ENCODE measurements around the gene PPCDC. TPM values are rescaled to one million over a fixed set of nuclear protein-coding genes. Genes with fewer than 3 reads are reported as not detected.
"Not testable (repeated sequence)": the region's sequence is repeated elsewhere in the genome, so short reads cannot be mapped to it uniquely, and the experiment has no call there.

The PPCDC gene
- total RNA-seq, 2 donors from 2014 or later = 24.2 to 27.5 TPM

DNA sequence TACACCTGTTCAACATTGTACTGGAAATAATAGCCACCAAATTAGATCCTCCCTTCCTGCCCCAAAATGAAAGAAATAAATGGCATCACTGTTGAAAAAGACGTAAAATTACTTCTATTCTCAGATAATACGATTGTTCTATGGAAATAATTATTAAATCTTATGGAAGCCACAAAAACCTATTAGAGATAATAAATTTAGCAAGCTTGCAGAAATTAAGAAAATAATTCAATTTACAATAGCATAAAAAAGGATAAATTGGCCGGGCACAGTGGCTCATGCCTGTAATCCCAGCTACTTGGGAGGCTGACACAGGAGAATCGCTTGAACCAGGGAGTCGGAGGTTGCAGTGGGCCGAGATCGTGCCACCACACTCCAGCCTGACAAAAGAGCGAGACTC, 57.8 kb downstream of the PPCDC start:
- Mint-ChIP-seq H3K4me3 (no peak overlapping the region), H3K9me3 (no peaks in the 10 kb centered on the region), H3K36me3 (ENCODE audit: low read depth) (no peaks in the 10 kb centered on the region), H3K27ac (no peak overlapping the region), H3K27me3 (peaks cover 3% of the 10 kb centered on the region), H3K4me1 (no peaks in the 10 kb centered on the region)
- ATAC-seq (replicated peaks) = no peak

DNA sequence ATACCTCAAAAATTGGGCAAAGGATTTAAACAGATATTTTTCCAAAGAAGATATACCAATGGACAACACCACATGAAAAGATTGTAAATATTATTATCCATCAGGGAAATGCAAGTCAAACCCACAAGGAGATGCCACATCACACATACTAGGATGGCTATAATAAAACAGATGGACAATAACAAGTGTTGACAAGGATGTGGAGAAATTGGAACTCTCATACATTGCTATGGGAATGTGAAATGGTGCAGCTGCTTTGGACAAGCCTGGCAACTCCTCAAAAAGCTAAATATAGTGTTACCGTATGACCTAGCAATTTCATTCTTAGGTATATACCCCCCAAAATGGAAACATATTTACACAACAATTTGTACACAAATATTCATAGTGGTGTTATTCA, 59.3 kb downstream of the PPCDC start:
- Mint-ChIP-seq H3K27ac (no peak overlapping the region), H3K4me1 (no peaks in the 10 kb centered on the region), H3K9me3 (peaks cover 5% of the 10 kb centered on the region), H3K27me3 (peaks cover 6% of the 10 kb centered on the region), H3K4me3 (no peak overlapping the region), H3K36me3 (ENCODE audit: low read depth) (no peaks in the 10 kb centered on the region)
- no peak for ATAC-seq (replicated peaks)

DNA sequence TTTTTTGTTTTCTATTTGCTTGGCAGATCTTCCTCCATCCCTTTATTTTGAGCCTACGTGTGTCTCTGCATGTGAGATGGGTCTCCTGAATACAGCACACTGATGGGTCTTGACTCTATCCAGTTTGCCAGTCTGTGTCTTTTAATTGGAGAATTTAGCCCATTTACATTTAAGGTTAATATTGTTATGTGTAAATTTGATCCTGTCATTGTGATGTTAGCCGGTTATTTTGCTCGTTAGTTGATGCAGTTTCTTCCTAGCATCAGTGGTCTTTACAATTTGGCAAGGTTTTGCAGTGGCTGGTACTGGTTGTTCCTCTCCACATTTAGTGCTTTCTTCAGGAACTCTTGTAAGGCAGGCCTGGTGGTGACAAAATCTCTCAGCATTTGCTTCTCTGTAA, 62.3 kb downstream of the PPCDC start:
- H3K36me3 Mint-ChIP-seq (ENCODE audit: low read depth); H3K4me1 Mint-ChIP-seq; ATAC-seq (replicated peaks); H3K27ac Mint-ChIP-seq; H3K4me3 Mint-ChIP-seq; H3K9me3 Mint-ChIP-seq: not testable (repeated sequence)
- peaks cover 15% of the 10 kb centered on the region for H3K27me3 Mint-ChIP-seq

DNA sequence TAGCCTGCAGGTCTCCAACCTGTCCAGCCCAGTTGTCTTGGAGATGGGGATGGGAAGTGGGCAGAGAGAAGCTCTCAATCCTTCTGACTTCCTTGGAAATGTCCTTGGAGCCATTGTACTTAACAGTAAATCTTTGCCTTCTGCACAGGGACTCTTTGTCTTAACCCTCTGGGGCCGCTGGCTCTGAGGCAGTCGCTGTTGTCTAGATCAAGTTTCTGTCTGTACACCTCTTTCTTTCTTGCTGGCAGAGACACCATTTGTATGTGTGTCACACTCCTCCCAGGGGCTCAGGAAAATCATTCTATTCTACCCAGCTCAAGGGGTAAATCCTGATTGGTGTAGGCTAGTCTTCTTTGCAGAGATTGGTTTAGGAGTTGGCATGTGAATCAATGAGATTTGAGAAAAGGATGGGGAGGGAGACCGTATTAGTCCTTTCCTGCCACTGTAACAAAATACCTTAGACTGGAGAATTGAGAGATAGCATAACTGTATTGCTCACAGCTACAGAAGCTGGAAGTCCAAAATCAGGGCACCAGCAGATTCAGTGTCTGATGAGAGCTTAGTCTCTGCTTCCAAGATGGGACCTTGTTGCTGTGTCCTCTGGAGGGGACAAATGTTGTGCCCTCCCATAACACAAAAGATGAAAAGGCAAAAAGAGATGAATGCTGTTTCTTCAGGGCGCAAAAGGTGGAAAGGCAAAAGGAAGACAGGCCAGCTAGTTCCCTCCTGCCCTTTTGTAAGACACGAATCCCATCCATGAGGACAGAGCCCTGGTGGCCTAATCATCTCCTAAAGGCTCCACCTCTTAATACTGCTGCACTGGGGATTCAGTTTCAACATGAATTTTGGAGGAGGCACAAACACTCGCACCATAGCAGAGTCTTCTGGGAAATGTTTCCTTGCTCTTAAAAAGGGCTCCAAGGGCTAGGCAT, 66.3 kb downstream of the PPCDC start:
- H3K27ac Mint-ChIP-seq = no peak overlapping the region
- H3K9me3 Mint-ChIP-seq = peaks cover 5% of the 10 kb centered on the region
- H3K36me3 Mint-ChIP-seq (ENCODE audit: low read depth) = no peaks in the 10 kb centered on the region
- ATAC-seq (replicated peaks) = no peak
- H3K27me3 Mint-ChIP-seq = peaks cover 13% of the 10 kb centered on the region
- H3K4me1 Mint-ChIP-seq = no peaks in the 10 kb centered on the region
- H3K4me3 Mint-ChIP-seq = no peak overlapping the region

DNA sequence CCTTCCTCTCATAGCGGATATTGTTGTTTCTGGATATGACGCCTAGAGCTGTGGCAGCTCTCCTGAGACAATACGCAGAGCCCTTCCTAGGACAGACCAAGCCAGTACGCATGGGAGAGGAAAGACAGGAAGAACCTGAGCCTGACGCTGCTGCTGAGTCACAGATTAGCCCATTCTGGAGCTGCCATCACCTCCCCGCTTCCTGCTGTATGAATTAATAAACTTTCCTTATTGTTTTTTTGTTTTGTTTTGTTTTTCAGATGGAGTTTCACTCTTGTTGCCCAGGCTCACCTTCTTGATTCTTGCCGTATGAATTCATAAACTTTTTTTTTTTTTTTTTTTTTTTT, 67.0 kb downstream of the PPCDC start:
- Mint-ChIP-seq H3K27me3 (peaks cover 13% of the 10 kb centered on the region), H3K27ac (no peak overlapping the region), H3K36me3 (ENCODE audit: low read depth) (no peaks in the 10 kb centered on the region), H3K9me3 (peaks cover 5% of the 10 kb centered on the region), H3K4me3 (no peak overlapping the region), H3K4me1 (no peaks in the 10 kb centered on the region)
- no peak for ATAC-seq (replicated peaks)

DNA sequence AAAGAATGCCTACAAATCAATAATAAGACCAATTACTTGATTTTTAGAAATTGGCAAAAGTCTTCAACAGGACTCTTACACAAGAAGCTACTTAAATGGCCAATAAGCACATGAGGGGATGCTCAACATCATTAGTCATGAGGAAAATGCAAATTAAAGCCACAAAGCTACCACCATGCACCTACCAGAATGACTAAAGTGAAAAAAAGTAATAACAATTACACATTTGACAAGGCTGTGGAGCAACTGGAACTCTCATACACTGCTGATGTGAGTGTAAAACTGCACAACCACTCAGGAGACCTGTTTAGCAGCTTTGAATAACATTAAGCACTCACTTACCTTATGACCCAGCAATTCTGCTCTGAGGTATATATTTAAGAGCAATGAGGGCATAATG, 68.4 kb downstream of the PPCDC start:
- H3K27me3 Mint-ChIP-seq = peaks cover 15% of the 10 kb centered on the region
- peak overlapping the region; percentile 3 for H3K4me3 Mint-ChIP-seq
- no peaks in the 10 kb centered on the region for H3K4me1 Mint-ChIP-seq
- ATAC-seq (replicated peaks) = peak; percentile 94
- H3K9me3 Mint-ChIP-seq = no peaks in the 10 kb centered on the region
- no peaks in the 10 kb centered on the region for H3K36me3 Mint-ChIP-seq (ENCODE audit: low read depth)
- H3K27ac Mint-ChIP-seq = no peak overlapping the region

DNA sequence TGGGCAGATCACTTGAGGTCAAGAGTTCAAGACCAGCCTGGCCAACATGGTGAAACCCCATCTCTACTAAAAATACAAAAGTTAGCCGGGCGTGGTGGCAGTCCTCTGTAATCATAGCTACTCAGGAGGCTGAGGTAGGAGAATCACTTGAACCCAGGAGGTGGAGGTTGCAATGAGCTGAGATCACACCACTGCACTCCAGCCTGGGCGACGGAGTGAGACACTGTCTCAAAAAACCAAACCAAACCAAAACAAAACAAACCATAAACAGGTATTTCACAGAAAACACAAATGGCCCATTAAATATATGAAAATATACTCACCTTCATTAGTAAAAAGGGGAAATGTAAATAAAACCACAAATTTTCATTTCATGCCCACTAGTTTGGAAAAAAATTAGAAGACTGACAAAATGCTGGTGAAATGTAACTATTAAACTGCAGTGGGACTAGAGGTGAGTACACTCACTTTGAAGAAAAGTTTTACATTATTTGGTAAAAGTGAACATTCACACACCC, 71.6 kb downstream of the PPCDC start:
- not testable (repeated sequence) for ATAC-seq (replicated peaks); H3K4me1 Mint-ChIP-seq; H3K27ac Mint-ChIP-seq; H3K36me3 Mint-ChIP-seq (ENCODE audit: low read depth); H3K4me3 Mint-ChIP-seq; H3K9me3 Mint-ChIP-seq
- peaks cover 18% of the 10 kb centered on the region for H3K27me3 Mint-ChIP-seq

DNA sequence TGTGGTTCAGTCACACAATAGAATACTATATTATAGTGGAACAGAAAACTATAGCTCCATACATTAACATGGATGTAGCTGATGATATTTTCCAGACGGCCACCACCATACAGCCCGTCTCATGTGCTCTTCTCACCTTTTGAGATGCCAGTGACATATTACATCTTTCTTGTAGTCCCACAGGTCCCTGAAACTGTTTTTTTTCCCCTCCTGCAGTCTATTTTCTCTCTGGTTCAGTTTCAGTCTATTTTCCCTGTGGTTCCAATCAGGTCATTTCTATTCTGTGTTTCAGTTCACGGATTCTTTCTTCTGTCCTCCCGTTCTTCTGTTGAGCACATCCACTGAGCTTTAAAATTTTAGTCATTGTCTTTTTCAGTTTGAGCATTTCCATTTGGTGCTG, 72.2 kb downstream of the PPCDC start:
- Mint-ChIP-seq H3K4me1 (no peaks in the 10 kb centered on the region), H3K27me3 (peaks cover 15% of the 10 kb centered on the region), H3K36me3 (ENCODE audit: low read depth) (no peaks in the 10 kb centered on the region), H3K4me3 (no peak overlapping the region), H3K9me3 (no peaks in the 10 kb centered on the region), H3K27ac (no peak overlapping the region)
- ATAC-seq (replicated peaks) = peak; percentile 7

DNA sequence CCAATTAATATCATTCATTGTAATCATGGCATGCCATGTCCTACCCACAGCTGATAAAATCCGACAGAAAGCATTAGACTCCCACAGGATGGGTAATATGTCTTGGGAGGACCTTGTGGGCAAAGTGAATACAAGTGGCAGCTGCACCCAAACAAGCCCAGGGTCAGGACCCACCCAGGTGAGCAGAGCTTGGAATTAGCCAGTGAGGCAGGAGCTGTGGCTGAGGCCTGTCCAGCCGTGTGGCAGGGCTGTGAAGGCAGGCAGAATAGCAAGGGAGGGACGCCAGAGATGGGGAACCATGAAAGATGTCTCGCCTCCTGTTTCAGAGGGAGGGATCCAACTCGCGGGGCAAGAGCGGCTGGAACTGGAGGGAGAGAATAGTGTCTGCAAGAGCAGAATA, 74.5 kb downstream of the PPCDC start:
- H3K4me1 Mint-ChIP-seq = no peaks in the 10 kb centered on the region

DNA sequence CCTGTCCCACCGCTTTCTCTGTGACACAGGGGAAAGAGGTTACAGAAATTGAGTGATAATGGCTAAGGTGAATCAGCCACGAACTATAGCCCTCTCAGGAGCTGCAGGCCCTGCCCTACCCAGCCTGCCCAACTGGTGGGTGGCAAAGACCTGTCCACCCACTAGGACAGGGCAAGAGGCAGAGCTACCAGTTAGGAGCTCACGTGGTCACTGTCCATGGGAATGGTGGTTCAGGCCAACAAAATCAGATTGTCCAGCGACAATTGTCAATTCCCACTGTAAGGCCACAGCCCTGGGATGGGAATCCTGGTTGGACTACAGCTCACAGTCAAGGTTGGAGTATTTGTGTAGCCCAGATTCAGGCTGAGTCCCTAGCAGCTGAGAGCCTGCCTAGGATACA, 75.0 kb downstream of the PPCDC start:
- Mint-ChIP-seq H3K4me1 (peaks cover 4% of the 10 kb centered on the region), H3K27ac (no peak overlapping the region), H3K27me3 (peaks cover 19% of the 10 kb centered on the region), H3K9me3 (no peaks in the 10 kb centered on the region), H3K4me3 (no peak overlapping the region), H3K36me3 (ENCODE audit: low read depth) (no peaks in the 10 kb centered on the region)
- no peak for ATAC-seq (replicated peaks)

More for the DNA sequence above, 74.5 kb downstream of the PPCDC start:
- Mint-ChIP-seq H3K27me3 (peaks cover 15% of the 10 kb centered on the region), H3K4me3 (no peak overlapping the region), H3K9me3 (no peaks in the 10 kb centered on the region), H3K27ac (no peak overlapping the region), H3K36me3 (ENCODE audit: low read depth) (no peaks in the 10 kb centered on the region)
- no peak for ATAC-seq (replicated peaks)

Other genes starting within 250 kb of the PPCDC start
- 100 to 1,000 TPM; 176 to 316 TPM for gene CSK, start 241.5 kb upstream of the PPCDC start, total RNA-seq
- 1 to 10 TPM in 1 of 2 donors, under 1 TPM in 1; 0.82 to 1.6 TPM for gene LMAN1L, start 210.8 kb upstream of the PPCDC start, total RNA-seq
- under 1 TPM; 0.15 to 0.19 TPM for gene CPLX3, start 197.0 kb upstream of the PPCDC start, total RNA-seq
- 10 to 100 TPM; 44.1 to 46.7 TPM for gene ULK3, start 180.4 kb upstream of the PPCDC start, total RNA-seq
- gene SCAMP2, start 150.2 kb upstream of the PPCDC start, total RNA-seq = 100 to 1,000 TPM in 1 of 2 donors, 10 to 100 TPM in 1; 87.1 to 111 TPM
- 10 to 100 TPM; 51.8 to 98.5 TPM for gene MPI, start 133.5 kb upstream of the PPCDC start, total RNA-seq
- gene FAM219B, start 116.7 kb upstream of the PPCDC start, total RNA-seq = 10 to 100 TPM; 65.6 to 98.3 TPM
- 100 to 1,000 TPM; 242 to 337 TPM for gene COX5A, start 85.5 kb upstream of the PPCDC start, total RNA-seq
- 1 to 10 TPM; 2.4 to 9.6 TPM for gene RPP25, start 66.8 kb upstream of the PPCDC start, total RNA-seq
- gene SCAMP5, start 28.0 kb upstream of the PPCDC start, total RNA-seq = 1 to 10 TPM; 5.1 to 5.3 TPM
- gene C15orf39, start 178.3 kb downstream of the PPCDC start, total RNA-seq = 10 to 100 TPM; 20.4 to 32.3 TPM
- not detected for gene GOLGA6C, start 234.7 kb downstream of the PPCDC start, total RNA-seq